NT2/D1 (cell line): Measurements from ENCODE around the gene PIGX.

Source experiments
- SUZ12 ChIP-seq: IDR thresholded peaks from 2 replicates; pipeline ENCODE4 v1.6.1; 2011; ENCODE audit not compliant: insufficient read length, insufficient read depth; ENCODE audit errors: extremely low read depth
- YY1 ChIP-seq: IDR thresholded peaks from 2 replicates; pipeline ENCODE4 v1.6.1; 2011; ENCODE audit not compliant: insufficient read length, insufficient read depth

DNA sequence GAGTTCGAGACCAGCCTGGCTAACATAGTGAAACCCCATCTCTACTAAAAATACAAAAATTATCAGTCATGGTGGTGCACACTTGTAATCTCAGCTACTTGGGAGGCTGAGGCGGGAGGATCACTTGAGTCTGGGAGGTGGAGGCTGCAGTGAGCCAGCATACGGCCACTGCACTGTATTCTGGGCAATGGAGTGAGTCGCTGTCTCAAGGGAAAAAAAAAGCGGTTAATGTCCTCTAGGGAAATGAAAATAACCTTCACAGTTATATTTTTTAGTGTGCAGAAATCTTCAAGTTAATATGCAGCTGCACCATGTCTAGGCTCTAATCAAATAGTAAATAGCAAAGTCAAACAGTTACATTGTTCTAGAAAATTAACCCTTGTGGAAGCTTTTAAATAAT, 14.9 kb upstream of the PIGX start:
- TF ChIP-seq YY1: no peak
- no peak for TF ChIP-seq SUZ12
